Measurements from ENCODE around the gene PRPF38B. TPM values are rescaled to one million over a fixed set of nuclear protein-coding genes. Genes with fewer than 3 reads are reported as not detected.

Gene PRPF38B
- total RNA-seq, 6 experiments from 2014 or later = 19.9 to 24.1 (median 23.7) TPM

- TF ChIP-seq, protein P1, sequence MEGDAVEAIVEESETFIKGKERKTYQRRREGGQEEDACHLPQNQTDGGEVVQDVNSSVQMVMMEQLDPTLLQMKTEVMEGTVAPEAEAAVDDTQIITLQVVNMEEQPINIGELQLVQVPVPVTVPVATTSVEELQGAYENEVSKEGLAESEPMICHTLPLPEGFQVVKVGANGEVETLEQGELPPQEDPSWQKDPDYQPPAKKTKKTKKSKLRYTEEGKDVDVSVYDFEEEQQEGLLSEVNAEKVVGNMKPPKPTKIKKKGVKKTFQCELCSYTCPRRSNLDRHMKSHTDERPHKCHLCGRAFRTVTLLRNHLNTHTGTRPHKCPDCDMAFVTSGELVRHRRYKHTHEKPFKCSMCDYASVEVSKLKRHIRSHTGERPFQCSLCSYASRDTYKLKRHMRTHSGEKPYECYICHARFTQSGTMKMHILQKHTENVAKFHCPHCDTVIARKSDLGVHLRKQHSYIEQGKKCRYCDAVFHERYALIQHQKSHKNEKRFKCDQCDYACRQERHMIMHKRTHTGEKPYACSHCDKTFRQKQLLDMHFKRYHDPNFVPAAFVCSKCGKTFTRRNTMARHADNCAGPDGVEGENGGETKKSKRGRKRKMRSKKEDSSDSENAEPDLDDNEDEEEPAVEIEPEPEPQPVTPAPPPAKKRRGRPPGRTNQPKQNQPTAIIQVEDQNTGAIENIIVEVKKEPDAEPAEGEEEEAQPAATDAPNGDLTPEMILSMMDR (IDR thresholded peaks at IDR 0.05) = no peak
- DNase-seq = peak; percentile 28
- Mint-ChIP-seq H3K9me3 (no peaks in the 10 kb centered on the region; the same call in 1 of the 2 replicates), H3K36me3 (ENCODE audit: low read depth) (no peaks in the 10 kb centered on the region), H3K27me3 (ENCODE audit: insufficient read depth) (peaks cover 6% of the 10 kb centered on the region), H3K4me1 (ENCODE audit: low read depth) (peaks cover 9% of the 10 kb centered on the region), H3K4me3 (no peak overlapping the region), H3K27ac (peak overlapping the region; percentile 48; the same call in 1 of the 2 replicates)
These were observed 45.4 kb upstream of the PRPF38B start for GRCh38 chr1:108646648-108647269.

DNA sequence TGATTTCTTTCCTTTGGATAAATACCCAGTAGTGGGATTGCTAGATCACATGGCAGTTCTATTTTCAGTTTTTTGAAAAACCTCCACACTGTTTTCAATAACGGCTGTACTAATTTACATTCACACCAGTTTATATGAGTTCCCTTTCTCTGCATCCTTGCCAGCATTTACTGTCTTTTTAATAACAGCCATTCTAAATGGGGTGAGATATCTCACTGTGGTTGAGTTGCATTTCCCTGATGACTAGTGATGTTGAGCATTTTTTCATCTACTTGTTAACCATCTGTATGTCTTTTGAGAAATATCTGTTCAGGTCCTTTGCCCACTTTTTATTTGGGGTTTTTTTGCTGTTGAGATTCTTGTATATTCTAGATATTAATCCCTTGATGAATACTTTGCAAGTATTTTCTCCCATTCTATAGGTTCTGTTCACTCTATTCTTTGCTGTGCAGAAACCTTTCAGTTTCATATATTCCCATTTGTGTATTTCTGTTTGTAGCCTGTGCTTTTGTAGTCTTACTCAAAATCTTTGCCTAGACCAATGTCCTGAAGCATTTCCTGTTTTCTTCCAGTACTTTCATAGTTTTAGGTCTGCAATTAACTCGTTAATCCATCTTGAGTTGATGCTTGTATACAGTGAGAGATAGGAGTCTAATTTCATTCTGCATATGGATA, 38.5 kb upstream of the PRPF38B start:
- no peak for DNase-seq
- TF ChIP-seq, protein P1 (IDR thresholded peaks at IDR 0.05) = no peak

DNA sequence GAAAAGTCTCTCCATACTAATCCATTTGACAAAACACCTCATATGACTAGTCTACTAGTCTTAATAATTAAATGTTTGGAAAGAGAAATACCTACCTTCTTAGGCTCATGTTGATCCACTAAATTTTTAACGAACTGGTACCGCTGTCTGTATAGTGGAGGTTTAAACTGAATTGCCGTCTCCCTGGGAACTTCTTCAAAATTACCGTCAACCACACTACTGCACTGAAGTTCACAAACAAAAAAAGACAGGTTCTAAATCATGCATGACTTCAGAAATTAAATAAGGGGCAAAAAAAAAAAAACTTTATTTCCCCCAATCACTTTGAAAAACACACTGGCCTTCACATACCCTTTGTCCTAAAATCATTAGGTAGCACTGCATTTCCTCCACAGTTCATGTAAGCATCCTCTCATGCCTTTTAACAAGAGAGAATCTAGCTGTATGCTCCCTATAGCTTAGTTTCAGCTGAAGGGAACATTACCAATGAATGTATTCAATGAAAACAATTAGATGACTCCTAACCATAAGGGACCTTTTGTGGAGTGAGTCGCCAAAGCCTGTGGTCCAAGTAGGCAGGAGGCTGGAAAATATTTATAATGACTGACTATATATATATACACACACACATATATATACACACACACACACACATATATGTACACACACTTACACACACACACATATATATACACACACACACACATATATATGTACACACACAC, 34.6 kb upstream of the PRPF38B start:
- TF ChIP-seq, protein P1 (IDR thresholded peaks at IDR 0.05) = no peak
- Mint-ChIP-seq H3K27me3 (ENCODE audit: insufficient read depth) (peaks cover 9% of the 10 kb centered on the region; the same call in 1 of the 2 replicates), H3K27ac (no peak overlapping the region), H3K4me3 (no peak overlapping the region), H3K9me3 (no peaks in the 10 kb centered on the region), H3K4me1 (ENCODE audit: low read depth) (no peaks in the 10 kb centered on the region), H3K36me3 (ENCODE audit: low read depth) (no peaks in the 10 kb centered on the region)
- DNase-seq = no peak

More for the DNA sequence above, 38.5 kb upstream of the PRPF38B start:
- H3K36me3 Mint-ChIP-seq (ENCODE audit: low read depth) = no peaks in the 10 kb centered on the region
- H3K27ac Mint-ChIP-seq = no peak overlapping the region
- H3K4me3 Mint-ChIP-seq = no peak overlapping the region
- peaks cover 8% of the 10 kb centered on the region; the same call in 1 of the 2 replicates for H3K27me3 Mint-ChIP-seq (ENCODE audit: insufficient read depth)
- H3K4me1 Mint-ChIP-seq (ENCODE audit: low read depth) = no peaks in the 10 kb centered on the region
- no peaks in the 10 kb centered on the region; the same call in 1 of the 2 replicates for H3K9me3 Mint-ChIP-seq

DNA sequence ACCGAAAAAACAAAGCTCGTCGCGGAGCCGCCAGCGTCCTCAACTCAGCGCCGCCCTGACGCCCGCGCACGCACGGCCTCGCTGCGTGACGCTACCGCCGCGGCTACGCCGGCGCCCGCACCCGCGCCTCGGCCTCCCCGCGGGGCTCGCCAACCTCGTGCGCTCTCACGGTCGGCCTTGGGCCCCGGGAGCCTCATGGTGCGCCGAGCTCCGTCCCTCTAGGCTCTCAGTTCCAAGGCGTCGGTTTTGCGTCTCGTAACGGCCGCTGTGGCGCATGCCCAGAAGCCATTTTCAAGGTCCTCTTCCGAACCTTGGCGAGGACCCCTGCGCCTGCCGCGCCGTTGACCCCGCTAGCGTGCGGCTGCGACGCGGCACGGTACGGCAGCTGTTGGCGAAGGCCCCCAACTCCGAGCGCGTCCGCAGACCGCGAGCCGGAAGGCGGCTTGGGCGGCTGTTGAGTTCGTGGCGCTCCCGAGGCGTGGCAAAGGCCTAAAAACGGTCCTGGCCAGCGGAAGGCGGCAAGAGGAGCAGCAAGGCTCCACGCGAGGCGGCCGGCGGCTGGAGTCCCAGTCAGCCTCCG, 31.0 kb upstream of the PRPF38B start, which contains the start of gene HENMT1:
Gene HENMT1 (minus strand): TSS at position 64 of the 580 bp plus-strand sequence. CDS start 1,209 bp downstream, outside the sequence.
- Mint-ChIP-seq H3K4me1 (ENCODE audit: low read depth) (no peaks in the 10 kb centered on the region), H3K4me3 (peak within 1 kb of the TSS; percentile 62), H3K9me3 (no peaks in the 10 kb centered on the region), H3K27ac (peak within 1 kb of the TSS; percentile 80; the same call in 1 of the 2 replicates), H3K27me3 (ENCODE audit: insufficient read depth) (peaks cover 9% of the 10 kb centered on the region; the same call in 1 of the 2 replicates), H3K36me3 (ENCODE audit: low read depth) (no peaks in the 10 kb centered on the region)
- DNase-seq = peak; percentile 13
- TF ChIP-seq, protein P1 (IDR thresholded peaks at IDR 0.05) = no peak

DNA sequence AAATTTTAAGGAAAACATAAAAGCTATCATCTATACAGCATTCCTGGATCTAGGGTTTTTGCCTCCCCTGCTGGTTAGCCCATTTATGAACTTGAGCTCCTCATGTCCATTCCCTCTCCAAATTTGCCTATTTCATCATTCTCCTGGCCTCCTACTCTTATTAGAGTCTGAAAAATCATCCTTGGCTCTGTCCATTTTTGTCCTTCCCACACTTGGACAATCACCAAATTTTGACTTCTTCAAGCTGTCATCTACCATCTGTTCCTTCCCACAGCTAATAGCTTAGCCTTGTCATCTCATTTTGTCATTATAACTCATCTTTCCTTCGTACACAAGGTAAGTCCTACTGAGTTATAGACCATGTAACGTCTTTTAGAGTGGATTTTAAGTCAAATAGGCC, 29.0 kb upstream of the PRPF38B start:
- Mint-ChIP-seq H3K9me3 (no peaks in the 10 kb centered on the region), H3K36me3 (ENCODE audit: low read depth) (no peaks in the 10 kb centered on the region), H3K4me3 (no peak overlapping the region), H3K27ac (no peak overlapping the region), H3K4me1 (ENCODE audit: low read depth) (no peaks in the 10 kb centered on the region), H3K27me3 (ENCODE audit: insufficient read depth) (peaks cover 9% of the 10 kb centered on the region; the same call in 1 of the 2 replicates)
- DNase-seq = no peak
- TF ChIP-seq, protein P1 (IDR thresholded peaks at IDR 0.05) = no peak

Data from HFFc6 (cell line).